BLaER1 treated with 17β-estradiol and CSF1 and Interleukin-3, amounts not matched to agents 10 nM and 100 nM (cell line): Measurements from ENCODE around the gene COL23A1.

Experiments
- H3K27ac ChIP-seq, 11 experiments: shearing (Covaris generic); formaldehyde crosslinking; 2 replicates each; pipeline ENCODE4 v1.8.1; 2022
- H3K27me3 ChIP-seq, 11 experiments: shearing (Covaris generic); formaldehyde crosslinking; 2 replicates each; pipeline ENCODE4 v1.8.1; 2022
- H3K36me3 ChIP-seq, 11 experiments: shearing (Covaris generic); formaldehyde crosslinking; 2 replicates each; pipeline ENCODE4 v1.8.1; 2022
- H3K4me1 ChIP-seq, 10 experiments: shearing (Covaris generic); formaldehyde crosslinking; 2 replicates each; pipeline ENCODE4 v1.8.1; 2022
- H3K4me2 ChIP-seq, 11 experiments: shearing (Covaris generic); formaldehyde crosslinking; 2 replicates each; pipeline ENCODE4 v1.8.1; 2022
- H3K4me3 ChIP-seq, 10 experiments: shearing (Covaris generic); formaldehyde crosslinking; 2 replicates each; pipeline ENCODE4 v1.8.1; 2022
- H3K9ac ChIP-seq, 11 experiments: shearing (Covaris generic); formaldehyde crosslinking; 2 replicates each; pipeline ENCODE4 v1.8.1; 2022
- H3K9me3 ChIP-seq, 11 experiments: shearing (Covaris generic); formaldehyde crosslinking; replicated peaks in 1 of 11; 2 replicates each; pipeline ENCODE4 v1.8.1; 2022
- H4K20me1 ChIP-seq, 11 experiments: shearing (Covaris generic); formaldehyde crosslinking; 2 replicates each; pipeline ENCODE4 v1.8.1; 2022
- Cebpa-rat ChIP-seq, 11 experiments: shearing (Covaris generic); IDR thresholded peaks; 2 replicates each; pipeline ENCODE4 v1.8.1; 2022

COL23A1 gene

DNA sequence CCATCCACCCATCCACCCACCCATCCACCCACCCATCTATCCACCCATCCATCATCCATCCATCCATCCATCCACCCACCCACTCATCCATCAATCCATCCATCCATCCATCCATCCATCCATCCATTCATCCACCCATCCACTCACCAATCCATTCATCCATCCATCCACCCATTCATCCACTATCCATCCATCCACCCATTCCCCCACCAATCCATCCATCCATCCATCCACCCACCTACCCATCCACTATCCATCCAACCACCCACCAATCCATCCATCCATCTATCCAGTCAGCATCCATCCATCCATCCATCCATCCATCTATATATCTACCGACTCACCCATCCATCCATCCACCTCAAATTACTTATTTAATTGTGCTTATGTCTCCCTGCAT, 320.7 kb downstream of the COL23A1 start:
- H3K9ac ChIP-seq, result no peak overlapping the region
- peaks cover 0 to 16% (median 10%) of the 10 kb centered on the region in 10 experiments; a peak in 17 of 20 replicates for H3K4me1 ChIP-seq
- no peaks in the 10 kb centered on the region for H3K36me3 ChIP-seq
- H3K27ac ChIP-seq, result no peak overlapping the region
- no peaks in the 10 kb centered on the region for H3K9me3 ChIP-seq
- TF ChIP-seq Cebpa-rat (IDR thresholded peaks at IDR 0.05), result no peak
- H3K4me3 ChIP-seq, result no peak overlapping the region
- H3K4me2 ChIP-seq, result no peak overlapping the region
- H4K20me1 ChIP-seq, result no peaks in the 10 kb centered on the region
- no peaks in the 10 kb centered on the region for H3K27me3 ChIP-seq

- TF ChIP-seq Cebpa-rat (IDR thresholded peaks at IDR 0.05), result no peak
- H3K4me1 ChIP-seq, result peaks cover 0 to 7% (median 0%) of the 10 kb centered on the region in 10 experiments; a peak in 3 of 20 replicates
- H4K20me1 ChIP-seq, result no peaks in the 10 kb centered on the region
- no peak overlapping the region for H3K4me3 ChIP-seq
- H3K4me2 ChIP-seq, result no peak overlapping the region
- H3K27me3 ChIP-seq, result no peaks in the 10 kb centered on the region
- H3K9me3 ChIP-seq, result no peaks in the 10 kb centered on the region
- no peak overlapping the region for H3K27ac ChIP-seq
- H3K9ac ChIP-seq, result no peak overlapping the region
- no peaks in the 10 kb centered on the region for H3K36me3 ChIP-seq
Measured at GRCh38 chr5:178267876-178268275, 322.3 kb downstream of the COL23A1 start.

GRCh38 chr5:178267245-178267644, 322.9 kb downstream of the COL23A1 start:
- no peak for TF ChIP-seq Cebpa-rat (IDR thresholded peaks at IDR 0.05)
- H3K9me3 ChIP-seq, result no peaks in the 10 kb centered on the region
- H3K27me3 ChIP-seq, result no peaks in the 10 kb centered on the region
- H3K9ac ChIP-seq, result no peak overlapping the region
- peaks cover 0 to 7% (median 0%) of the 10 kb centered on the region in 10 experiments; a peak in 3 of 20 replicates for H3K4me1 ChIP-seq
- H3K4me2 ChIP-seq, result no peak overlapping the region
- no peak overlapping the region for H3K27ac ChIP-seq
- H3K36me3 ChIP-seq, result no peaks in the 10 kb centered on the region
- no peaks in the 10 kb centered on the region for H4K20me1 ChIP-seq
- H3K4me3 ChIP-seq, result no peak overlapping the region

GRCh38 chr5:178266581-178266980, 323.6 kb downstream of the COL23A1 start:
- no peak for TF ChIP-seq Cebpa-rat (IDR thresholded peaks at IDR 0.05)
- H3K4me1 ChIP-seq, result peaks cover 0 to 7% (median 0%) of the 10 kb centered on the region in 10 experiments; a peak in 3 of 20 replicates
- H4K20me1 ChIP-seq, result no peaks in the 10 kb centered on the region
- no peak overlapping the region for H3K9ac ChIP-seq
- H3K4me2 ChIP-seq, result no peak overlapping the region
- no peaks in the 10 kb centered on the region for H3K27me3 ChIP-seq
- no peaks in the 10 kb centered on the region for H3K36me3 ChIP-seq
- H3K4me3 ChIP-seq, result no peak overlapping the region
- H3K27ac ChIP-seq, result no peak overlapping the region
- no peaks in the 10 kb centered on the region for H3K9me3 ChIP-seq

DNA sequence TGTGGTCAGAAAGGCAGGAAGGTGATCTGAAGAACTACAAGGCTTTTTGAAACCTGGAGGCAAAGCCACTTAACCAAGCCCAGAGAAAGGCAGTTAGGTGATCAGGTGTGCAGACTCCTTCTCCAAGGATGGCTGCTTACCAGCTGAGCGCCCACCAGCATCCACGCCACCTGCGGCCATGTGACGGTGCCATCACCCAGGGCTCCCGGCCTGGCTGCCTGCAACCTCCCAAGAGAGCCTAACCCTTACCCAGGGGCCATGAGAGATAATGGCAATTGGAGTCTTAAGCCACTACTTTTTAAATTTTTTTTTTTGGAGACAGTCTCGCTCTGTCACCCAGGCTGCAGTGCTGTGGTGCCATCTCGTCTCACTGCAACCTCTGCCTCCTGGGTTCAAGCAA, 324.4 kb downstream of the COL23A1 start:
- Histone ChIP-seq H3K4me3 (no peak overlapping the region), H3K9ac (no peak overlapping the region), H3K4me1 (peaks cover 0 to 7% (median 0%) of the 10 kb centered on the region in 10 experiments; a peak in 3 of 20 replicates), H3K9me3 (no peaks in the 10 kb centered on the region), H3K27me3 (no peaks in the 10 kb centered on the region), H3K36me3 (no peaks in the 10 kb centered on the region), H3K27ac (no peak overlapping the region), H4K20me1 (no peaks in the 10 kb centered on the region), H3K4me2 (peak overlapping the region in 2 of 11 experiments; percentile 6 to 32; a peak in 1 of 22 replicates)
- no peak for TF ChIP-seq Cebpa-rat (IDR thresholded peaks at IDR 0.05)

DNA sequence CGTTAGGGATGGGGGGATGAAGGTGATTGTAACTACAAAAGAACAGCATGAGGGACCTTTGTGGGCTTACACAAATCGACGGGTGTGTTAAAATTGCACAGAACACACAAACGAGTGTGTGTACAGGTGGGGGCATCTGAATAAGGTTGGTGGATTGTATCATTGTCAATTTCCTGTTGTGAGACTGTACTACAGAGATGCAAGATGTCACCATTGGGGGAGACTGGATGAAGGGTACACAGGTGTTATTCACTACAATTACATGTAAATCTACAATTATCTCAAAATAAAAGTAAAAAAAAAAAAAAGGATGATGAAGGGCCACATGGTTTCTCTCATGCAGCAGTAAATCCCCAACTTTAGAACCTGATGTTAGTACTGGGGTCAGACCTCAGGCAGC, 326.1 kb downstream of the COL23A1 start:
- Histone ChIP-seq H3K9ac (no peak overlapping the region), H4K20me1 (no peaks in the 10 kb centered on the region), H3K4me2 (no peak overlapping the region), H3K36me3 (no peaks in the 10 kb centered on the region), H3K27me3 (no peaks in the 10 kb centered on the region), H3K9me3 (no peaks in the 10 kb centered on the region), H3K4me3 (no peak overlapping the region), H3K27ac (no peak overlapping the region), H3K4me1 (peaks cover 0 to 11% (median 6%) of the 10 kb centered on the region in 10 experiments; a peak in 9 of 20 replicates)
- no peak for TF ChIP-seq Cebpa-rat (IDR thresholded peaks at IDR 0.05)

- no peak overlapping the region for H3K27ac ChIP-seq
- no peak overlapping the region for H3K9ac ChIP-seq
- no peak overlapping the region for H3K4me3 ChIP-seq
- TF ChIP-seq Cebpa-rat (IDR thresholded peaks at IDR 0.05), result no peak
- H3K27me3 ChIP-seq, result no peaks in the 10 kb centered on the region
- H4K20me1 ChIP-seq, result no peaks in the 10 kb centered on the region
- H3K36me3 ChIP-seq, result no peaks in the 10 kb centered on the region
- H3K4me1 ChIP-seq, result peaks cover 9 to 19% (median 11%) of the 10 kb centered on the region in 10 experiments; a peak in 18 of 20 replicates
- H3K9me3 ChIP-seq, result no peaks in the 10 kb centered on the region
- no peak overlapping the region for H3K4me2 ChIP-seq
Measured at GRCh38 chr5:178261666-178262600, 328.3 kb downstream of the COL23A1 start.

DNA sequence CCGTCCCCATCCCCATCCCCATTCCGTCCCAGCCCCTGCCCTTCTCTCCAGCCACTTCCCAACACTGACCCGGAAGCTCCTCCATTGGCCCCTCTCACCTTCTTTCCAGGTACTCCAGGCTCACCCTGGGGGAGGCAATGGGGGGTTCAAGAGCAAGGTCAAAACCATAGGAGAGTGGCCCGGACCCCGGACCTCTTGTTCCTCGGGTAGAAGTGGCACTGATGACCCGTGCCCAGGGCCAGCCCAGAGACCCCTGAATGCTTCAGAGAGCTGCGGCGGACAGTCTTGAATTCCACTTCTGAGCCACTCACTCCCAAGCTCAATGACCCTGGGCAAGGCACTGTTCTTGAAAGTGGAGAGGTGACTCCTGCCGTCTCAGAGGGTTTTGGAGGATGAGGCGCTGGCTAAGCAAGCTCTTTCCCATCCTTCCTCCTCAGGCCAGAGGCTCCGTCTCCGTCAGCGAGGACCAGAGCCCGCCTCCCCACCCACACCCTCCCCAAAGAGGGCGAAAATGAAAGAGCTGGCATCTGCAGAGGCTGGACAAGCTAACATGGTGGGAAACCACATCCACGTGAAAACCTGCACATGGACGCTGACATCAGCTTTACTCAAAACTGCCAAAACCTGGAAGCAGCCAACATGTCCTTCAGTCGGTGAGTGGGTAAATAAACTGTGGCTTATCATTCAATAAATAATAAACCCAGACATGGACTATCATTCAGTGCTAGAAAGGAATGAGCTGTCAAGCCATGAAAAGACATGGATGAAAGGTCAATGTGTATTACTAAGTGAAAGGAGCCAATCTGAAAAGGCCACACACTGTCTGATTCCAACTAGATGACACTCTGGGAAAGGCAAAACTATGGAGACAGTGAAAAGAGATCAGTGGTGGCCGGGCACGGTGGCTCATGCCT, 330.3 kb downstream of the COL23A1 start:
- H3K4me2 ChIP-seq, result peak overlapping the region in 3 of 11 experiments; percentile 35 to 46 (median 39); a peak in 2 of 22 replicates
- no peaks in the 10 kb centered on the region for H3K27me3 ChIP-seq
- no peak for TF ChIP-seq Cebpa-rat (IDR thresholded peaks at IDR 0.05)
- H4K20me1 ChIP-seq, result no peaks in the 10 kb centered on the region
- H3K4me1 ChIP-seq, result peaks cover 18 to 37% (median 30%) of the 10 kb centered on the region in 10 experiments
- no peak overlapping the region for H3K9ac ChIP-seq
- no peaks in the 10 kb centered on the region for H3K36me3 ChIP-seq
- H3K9me3 ChIP-seq, result no peaks in the 10 kb centered on the region
- H3K4me3 ChIP-seq, result no peak overlapping the region
- no peak overlapping the region for H3K27ac ChIP-seq

DNA sequence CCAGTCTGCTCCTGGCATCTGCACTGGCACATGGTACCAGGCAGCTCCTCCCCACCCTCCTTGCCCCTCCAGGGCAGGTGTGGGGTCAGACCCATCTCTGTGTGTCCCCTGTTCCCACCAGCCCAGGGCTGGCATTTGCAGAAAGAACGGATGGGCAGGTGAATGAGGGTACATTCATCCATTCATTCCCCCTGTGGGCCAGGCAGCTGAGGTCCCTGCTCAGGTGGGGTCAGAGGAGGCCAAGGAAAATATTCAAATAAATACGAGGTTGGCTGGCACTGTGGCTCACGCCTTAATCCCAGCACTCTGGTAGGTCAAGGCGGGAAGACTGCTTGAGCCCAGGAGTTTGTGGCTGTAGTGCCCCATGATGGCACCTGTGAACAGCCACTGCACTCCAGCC, 332.5 kb downstream of the COL23A1 start:
- no peaks in the 10 kb centered on the region for H4K20me1 ChIP-seq
- no peaks in the 10 kb centered on the region for H3K36me3 ChIP-seq
- no peaks in the 10 kb centered on the region for H3K9me3 ChIP-seq
- H3K27me3 ChIP-seq, result no peaks in the 10 kb centered on the region
- H3K4me3 ChIP-seq, result no peak overlapping the region
- no peak for TF ChIP-seq Cebpa-rat (IDR thresholded peaks at IDR 0.05)
- H3K9ac ChIP-seq, result no peak overlapping the region
- peaks cover 25 to 59% (median 52%) of the 10 kb centered on the region in 10 experiments for H3K4me1 ChIP-seq
- H3K27ac ChIP-seq, result no peak overlapping the region
- H3K4me2 ChIP-seq, result peak overlapping the region in 7 of 11 experiments; percentile 42 to 89 (median 83); a peak in 12 of 22 replicates
